GM19395 (cell line): ENCODE data around the gene PLEKHG4B.
"Not testable (repeated sequence)": the region's sequence is repeated elsewhere in the genome, so short reads cannot be mapped to it uniquely, and the experiment has no call there.

Experiments used
- ATAC-seq: cut with Tn5 transposase; IDR thresholded peaks from one replicate; pipeline ENCODE4 v1.9.1; 2021; ENCODE audit warnings: mild to moderate bottlenecking, moderate library complexity; ENCODE audit not compliant: unreplicated experiment

The PLEKHG4B gene, protein sequence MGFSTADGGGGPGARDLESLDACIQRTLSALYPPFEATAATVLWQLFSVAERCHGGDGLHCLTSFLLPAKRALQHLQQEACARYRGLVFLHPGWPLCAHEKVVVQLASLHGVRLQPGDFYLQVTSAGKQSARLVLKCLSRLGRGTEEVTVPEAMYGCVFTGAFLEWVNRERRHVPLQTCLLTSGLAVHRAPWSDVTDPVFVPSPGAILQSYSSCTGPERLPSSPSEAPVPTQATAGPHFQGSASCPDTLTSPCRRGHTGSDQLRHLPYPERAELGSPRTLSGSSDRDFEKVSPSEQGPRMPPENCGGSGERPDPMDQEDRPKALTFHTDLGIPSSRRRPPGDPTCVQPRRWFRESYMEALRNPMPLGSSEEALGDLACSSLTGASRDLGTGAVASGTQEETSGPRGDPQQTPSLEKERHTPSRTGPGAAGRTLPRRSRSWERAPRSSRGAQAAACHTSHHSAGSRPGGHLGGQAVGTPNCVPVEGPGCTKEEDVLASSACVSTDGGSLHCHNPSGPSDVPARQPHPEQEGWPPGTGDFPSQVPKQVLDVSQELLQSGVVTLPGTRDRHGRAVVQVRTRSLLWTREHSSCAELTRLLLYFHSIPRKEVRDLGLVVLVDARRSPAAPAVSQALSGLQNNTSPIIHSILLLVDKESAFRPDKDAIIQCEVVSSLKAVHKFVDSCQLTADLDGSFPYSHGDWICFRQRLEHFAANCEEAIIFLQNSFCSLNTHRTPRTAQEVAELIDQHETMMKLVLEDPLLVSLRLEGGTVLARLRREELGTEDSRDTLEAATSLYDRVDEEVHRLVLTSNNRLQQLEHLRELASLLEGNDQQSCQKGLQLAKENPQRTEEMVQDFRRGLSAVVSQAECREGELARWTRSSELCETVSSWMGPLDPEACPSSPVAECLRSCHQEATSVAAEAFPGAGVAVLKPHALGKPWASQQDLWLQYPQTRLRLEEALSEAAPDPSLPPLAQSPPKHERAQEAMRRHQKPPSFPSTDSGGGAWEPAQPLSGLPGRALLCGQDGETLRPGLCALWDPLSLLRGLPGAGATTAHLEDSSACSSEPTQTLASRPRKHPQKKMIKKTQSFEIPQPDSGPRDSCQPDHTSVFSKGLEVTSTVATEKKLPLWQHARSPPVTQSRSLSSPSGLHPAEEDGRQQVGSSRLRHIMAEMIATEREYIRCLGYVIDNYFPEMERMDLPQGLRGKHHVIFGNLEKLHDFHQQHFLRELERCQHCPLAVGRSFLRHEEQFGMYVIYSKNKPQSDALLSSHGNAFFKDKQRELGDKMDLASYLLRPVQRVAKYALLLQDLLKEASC (N-terminal part only)

DNA sequence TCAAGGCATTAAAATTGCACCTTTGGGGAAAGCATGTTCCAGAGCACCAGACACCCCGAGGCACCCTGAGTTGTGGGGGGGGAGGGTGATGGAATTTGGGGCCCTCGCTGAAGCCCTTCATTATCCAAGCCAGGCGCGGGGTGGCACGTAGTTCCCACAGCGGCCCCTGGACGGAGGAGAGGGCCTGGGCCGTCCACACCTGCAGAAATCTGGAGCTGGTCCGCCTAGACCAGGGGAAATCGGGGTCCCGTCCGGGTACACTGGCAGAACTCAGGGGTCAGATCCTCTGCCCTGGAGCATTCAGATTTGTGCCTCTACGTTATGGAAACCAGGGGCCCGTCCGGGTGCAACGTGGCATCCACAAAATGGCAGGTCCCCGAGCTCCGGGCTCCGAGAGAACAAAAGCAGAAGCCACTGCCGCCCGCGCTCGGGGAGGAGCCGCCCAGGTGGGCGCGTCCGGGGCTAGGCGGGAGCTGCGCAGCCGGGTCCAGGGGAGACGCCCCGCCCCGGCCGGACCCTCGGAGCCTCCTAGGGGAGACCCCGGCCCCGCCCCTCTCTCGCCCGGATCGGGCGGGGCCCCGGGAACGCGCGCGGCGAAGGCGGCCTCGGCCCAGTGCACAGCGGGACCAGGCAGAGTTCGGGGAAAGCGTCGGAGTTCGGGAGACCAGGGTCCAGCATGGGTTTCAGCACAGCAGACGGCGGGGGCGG is at the start of gene PLEKHG4B:
Gene PLEKHG4B (plus strand): TSS at position 613 of the 708 bp plus-strand sequence. CDS start 64 bp downstream, at position 677.
- no peak for ATAC-seq

DNA sequence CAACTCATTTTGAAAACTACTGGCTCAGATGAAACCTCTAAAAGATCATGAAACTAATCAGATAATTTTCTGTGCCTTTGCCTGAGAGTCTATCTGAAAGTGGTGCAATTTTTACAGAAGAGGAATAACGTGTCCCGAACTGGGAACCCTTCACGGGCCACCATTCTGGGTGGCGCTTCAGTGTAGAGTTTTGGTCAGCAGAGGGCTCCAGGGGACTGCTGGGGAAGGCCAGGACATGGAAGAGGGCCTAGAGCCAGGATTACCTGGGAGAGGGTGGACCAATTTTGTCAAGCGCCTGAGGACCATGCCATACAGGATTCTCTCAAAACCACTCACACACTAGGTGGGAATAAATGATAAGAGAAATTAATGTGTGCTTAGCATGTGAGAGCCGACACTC is 49.7 kb upstream of the PLEKHG4B start:
- ATAC-seq: no peak

DNA sequence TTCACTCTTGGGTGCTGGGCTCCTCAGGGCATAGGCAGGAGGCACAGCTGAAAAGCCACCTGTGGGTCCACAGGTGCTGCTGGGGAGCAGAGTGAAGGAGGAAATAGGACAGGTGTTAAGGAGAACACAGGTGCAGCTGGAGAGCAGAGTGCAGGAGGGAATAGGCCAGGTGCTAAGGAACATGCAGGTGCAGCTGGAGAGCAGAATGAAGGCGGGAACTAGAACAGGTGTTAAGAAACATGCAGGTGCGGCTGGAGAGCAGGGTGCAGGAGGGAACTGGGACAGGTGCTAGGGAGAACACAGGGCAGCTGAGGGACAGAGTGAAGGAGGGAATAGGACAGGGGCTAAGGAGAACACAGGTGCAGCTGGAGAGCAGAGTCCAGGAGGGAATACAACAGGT is 43.8 kb upstream of the PLEKHG4B start:
- ATAC-seq: no peak

DNA sequence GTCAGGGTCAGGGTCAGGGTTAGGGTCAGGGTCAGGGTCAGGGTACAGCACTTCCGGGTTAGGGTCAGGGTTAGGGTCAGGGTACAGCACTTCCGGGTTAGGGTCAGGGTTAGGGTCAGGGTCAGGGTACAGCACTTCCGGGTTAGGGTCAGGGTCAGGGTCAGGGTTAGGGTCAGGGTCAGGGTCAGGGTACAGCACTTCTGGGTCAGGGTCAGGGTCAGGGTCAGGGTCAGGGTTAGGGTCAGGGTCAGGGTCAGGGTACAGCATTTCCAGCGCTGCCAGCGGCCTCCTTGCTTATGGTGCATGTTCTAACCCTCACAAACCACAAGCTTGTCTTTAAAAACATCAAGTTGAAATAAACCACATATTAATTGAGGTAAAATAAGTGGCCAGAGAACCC is 42.4 kb upstream of the PLEKHG4B start:
- not testable (repeated sequence) for ATAC-seq

DNA sequence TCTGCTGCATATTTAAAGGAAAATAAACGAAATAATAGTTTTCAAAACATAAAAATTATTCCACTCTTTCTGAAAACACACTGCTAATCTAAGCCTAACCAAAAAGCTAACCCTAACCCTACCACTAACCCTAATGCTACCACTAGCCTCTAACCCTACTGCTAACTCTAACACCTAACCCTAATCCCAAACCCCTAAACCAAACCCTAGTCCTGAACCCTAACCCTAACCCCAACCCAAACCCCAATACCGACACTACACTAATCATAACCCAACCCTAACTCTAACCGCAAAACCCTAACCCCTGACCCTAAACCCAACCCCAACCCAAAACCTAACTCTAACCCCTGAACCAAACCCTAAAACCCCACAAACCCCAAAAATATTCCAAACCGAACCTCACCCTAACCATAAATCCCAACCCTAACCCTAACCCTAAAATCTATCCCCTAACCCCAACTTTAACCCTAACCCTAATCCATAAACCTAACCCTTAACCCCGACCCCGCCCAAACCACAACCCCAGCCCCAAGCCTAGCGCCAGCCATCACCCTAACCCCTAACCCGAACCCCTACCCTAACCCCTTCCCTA is 41.9 kb upstream of the PLEKHG4B start:
- no peak for ATAC-seq

DNA sequence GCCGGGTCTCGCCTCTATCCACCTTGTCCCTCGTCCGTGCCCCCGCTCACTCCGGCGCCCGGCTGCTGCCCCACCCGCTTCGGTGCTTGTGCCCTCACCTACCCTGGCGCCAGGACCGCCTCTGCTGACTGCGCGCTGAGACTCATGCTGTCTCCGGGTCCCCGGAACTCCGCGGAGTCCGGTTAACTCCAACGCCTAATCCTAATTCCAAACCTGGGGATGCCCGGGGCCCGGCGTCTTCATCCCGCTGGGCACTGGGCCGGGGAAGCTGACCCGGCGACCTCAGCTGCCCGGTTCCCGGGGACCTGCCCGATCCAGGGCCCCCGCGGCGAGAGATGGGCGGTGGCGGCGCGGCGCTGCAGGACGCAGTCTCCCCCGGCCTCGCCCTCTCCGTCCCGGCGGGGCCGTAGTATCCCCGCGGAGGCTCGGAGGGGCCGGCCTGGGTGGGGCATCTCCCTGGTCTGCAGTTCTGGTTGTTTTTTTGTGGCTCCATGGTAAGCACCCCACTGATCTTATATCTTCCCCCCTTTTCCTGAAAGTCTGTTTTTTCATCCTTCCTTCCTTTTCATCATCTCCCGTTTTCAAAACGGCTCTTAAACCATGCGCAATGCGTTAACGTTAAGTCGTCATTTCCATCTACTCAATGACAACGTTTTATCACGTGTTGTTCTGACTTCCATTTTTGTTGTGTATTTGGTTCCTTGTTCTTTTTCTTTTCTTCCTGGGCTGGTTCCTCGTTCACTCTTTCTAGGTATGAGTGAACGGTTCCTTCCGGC is 41.1 kb upstream of the PLEKHG4B start:
- no peak for ATAC-seq

DNA sequence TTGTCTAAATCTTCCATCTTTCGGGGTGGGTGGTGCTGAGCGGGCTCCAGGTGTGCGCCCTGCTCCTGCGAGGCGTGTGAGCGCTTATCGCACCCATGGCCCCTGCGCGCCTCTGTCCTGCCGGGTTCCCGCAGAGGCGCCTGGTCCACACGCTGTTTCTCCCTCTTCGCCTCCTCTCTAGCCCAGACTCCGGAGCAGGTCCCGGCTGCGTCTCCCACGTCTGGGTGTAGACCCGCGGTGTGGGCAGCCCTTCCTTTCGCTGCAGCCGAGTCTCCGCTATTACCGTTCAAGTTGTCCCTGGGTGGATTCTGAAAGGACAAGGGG is 40.5 kb upstream of the PLEKHG4B start:
- no peak for ATAC-seq

DNA sequence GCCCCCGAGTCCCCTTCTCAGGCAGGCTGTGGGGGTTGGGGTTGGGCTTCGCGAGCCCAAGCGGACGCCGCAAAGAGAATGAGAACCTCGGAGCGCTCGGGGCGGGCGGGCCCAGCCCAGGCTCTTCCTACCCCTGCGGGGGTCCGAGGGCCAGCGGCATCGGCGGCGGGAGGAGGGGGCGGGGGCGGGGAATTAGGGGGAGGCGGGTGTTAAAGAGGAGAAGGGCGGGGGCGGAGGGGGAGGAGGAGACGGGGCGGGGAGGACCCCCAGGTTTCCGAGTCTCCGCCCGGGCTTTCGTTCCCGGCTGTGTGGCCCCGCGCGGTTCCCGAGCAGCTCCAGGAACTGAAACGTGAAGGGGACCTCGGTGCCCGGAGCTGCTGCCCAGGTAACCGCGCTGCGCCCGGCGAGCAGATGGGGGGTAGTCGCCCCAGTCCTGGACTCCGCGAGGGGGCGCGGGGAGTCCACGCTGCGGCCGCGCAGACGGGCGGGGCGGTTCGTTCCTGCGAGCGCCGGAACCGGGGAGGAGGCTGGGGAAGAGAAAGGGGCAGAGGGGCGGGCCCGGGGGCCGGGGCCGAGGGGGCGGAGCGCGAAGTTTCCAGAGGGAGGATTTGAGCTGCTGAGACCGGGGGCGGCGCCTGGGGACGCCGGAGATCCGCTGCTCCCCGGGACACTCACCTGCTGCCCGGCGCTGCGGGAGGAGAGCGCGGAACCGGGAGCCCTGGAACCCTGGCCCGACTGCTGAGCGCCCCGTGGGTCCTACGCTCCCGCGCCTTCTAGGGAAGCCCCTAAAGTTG is 38.4 kb upstream of the PLEKHG4B start:
- ATAC-seq: no peak

DNA sequence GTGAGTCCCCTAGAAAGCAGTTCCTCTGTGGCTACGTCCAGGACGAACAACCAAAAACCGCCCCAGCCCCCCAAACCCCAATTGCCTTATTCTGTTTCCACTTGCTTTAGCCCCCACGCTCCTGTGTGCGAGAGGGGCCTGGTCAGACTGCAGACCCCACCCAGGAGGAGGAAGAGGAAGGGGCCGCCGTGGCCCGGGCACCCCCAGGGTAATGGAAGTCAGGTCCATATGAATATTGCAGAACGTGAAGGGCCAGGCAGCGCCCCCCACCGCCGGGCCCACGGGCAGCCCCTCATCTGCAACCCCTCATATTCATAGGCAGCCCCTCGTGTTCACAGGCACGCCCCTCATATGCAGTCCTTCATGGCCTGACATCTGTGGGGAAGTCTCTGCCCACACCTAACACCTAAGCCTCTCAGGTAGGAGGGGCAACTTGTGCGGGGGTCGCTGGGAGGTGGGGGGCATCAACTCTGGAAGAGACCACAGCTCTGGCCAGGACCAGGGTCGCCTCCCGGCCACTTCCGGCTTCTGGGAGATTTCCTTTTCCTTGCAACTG is 37.7 kb upstream of the PLEKHG4B start:
- no peak for ATAC-seq

DNA sequence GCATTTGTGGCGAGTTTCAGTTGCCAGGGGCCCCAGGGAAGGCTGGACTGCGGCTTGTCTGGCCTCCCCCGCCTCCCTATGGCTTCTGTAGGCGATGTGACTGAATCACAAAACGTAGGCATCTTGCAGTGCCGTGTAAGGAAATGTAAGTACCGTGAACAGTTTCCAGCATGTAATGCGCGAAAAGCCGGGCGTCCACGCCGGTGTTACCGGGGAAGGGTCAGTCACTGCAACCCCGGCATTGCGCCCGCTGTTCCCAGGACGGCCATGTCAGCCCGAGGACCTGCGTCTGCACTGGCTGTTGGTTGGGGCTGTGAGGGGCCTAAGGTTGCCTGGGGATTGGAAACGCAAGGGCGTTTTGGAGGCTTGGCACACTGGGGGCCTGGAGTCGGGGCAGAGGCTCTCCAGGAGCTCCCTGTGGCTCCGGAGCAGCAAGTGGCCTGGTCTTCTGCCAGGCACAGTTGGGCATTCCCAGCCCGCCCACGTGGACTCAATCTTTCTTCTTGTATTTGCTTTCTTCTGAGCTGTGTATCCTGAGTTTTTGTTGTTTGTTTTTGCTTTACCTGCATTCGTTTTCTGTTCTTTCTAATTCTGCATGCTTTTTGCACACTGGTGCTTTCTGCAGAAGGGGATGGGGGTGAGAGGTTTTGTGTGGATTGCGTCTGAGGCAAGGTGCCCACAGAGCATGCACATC is 36.9 kb upstream of the PLEKHG4B start:
- ATAC-seq: no peak

DNA sequence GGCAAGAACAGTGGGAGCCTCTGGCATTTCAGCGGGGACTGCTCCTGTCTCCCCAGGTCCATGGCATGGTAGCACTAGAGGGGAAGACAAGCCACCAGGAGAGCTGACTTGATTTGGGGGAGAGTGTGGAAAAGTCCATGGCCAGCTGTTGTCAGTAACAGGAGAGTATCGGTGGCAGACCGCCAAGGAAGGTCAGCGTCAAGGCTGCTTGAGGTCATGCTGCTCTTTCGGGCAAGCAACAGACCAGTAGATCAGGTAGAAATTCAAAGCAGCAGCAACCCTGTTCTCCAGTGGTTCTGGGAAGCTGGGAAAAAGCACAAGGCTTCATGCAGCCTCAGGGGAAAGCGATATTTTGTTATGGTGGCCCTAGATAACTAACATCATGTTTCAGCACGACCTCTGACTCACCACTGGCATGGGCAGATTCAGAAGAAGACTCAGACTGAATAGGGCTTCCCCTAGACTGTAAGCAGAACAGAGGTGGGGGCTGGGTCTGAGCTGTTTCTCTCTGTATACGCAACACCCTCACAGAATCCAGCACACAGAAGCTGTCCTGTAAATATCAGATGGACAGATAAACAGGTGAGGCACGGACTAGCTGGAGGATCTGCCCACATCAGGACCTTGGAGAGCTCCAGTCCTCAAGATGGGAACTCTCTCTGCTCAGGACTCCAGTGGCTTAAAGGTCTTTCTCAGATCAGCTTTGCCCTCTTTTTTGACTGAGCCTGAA is 35.2 kb upstream of the PLEKHG4B start:
- ATAC-seq: no peak

DNA sequence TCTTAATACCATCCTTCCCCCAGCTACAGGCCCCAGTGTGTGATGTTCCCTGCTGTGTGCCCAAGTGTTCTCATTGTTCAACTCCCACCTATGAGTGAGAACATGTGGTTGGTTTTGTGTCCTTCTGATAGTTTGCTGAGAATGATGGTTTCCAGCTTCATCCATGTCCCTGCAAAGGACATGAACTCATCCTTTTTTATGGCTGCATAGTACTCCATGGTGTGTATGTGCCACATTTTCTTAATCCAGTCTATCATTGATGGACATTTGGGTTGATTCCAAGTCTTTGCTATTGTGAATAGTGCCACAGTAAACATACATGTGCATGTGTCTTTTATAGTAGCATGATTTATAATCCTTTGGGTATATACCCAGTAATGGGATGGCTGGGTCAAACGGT is 31.7 kb upstream of the PLEKHG4B start:
- ATAC-seq: not testable (repeated sequence)

DNA sequence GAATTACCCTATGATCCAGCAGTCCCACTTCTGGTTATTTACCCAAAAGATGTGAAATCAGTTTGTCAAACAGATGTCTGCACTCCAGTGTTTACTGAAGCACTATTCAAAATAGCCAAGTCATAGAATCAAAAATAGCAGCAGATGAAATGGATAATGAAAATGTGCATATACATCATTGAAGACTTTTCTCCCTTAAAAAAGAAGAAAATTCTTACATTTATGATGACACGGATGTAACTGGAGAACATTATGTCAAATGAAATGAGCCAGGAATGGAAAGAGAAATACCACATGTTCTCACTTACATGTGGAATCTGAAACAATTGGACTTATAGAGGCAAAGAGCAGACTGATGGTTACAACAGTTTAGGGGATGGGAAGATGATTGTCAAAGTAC is 21.5 kb upstream of the PLEKHG4B start:
- no peak for ATAC-seq

DNA sequence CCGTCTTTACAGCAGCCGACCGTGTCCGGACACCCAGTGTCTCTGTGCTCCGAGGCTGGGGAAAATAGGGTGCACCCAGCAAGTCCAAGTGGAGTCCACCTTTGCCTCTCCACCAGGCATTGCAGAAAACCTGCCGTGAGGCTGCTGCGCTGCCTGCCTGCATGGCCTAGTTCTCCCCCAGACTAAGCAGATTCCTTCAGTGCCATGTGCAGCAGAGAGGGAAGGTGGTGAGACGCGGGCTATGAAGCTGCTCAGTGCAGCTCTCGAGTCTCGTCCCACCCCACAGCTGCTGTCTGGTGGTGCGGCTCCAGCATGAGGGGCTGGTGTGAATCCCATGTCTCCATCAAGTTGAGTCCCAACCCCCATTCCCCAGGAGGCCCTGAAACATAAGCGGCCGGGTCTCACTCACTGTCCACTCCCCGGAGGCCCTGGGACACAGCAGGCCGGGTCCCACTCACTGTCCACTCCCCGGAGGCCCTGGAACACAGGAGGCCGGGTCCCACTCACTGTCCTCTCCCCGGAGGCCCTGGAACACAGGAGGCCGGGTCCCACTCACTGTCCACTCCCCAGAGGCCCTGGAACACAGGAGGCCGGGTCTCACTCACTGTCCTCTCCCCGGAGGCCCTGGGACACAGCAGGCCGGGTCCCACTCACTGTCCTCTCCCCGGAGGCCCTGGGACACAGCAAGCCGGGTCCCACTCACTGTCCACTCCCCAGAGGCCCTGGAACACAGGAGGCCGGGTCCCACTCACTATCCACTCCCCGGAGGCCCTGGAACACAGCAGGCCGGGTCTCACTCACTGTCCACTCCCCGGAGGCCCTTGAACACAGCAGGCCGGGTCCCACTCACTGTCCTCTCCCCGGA is 19.4 kb upstream of the PLEKHG4B start:
- not testable (repeated sequence) for ATAC-seq

DNA sequence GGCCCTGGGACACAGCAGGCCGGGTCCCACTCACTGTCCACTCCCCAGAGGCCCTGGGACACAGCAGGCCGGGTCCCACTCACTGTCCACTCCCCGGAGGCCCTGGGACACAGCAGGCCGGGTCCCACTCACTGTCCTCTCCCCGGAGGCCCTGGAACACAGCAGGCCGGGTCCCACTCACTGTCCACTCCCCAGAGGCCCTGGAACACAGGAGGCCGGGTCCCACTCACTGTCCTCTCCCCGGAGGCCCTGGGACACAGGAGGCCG is 18.9 kb upstream of the PLEKHG4B start:
- not testable (repeated sequence) for ATAC-seq

DNA sequence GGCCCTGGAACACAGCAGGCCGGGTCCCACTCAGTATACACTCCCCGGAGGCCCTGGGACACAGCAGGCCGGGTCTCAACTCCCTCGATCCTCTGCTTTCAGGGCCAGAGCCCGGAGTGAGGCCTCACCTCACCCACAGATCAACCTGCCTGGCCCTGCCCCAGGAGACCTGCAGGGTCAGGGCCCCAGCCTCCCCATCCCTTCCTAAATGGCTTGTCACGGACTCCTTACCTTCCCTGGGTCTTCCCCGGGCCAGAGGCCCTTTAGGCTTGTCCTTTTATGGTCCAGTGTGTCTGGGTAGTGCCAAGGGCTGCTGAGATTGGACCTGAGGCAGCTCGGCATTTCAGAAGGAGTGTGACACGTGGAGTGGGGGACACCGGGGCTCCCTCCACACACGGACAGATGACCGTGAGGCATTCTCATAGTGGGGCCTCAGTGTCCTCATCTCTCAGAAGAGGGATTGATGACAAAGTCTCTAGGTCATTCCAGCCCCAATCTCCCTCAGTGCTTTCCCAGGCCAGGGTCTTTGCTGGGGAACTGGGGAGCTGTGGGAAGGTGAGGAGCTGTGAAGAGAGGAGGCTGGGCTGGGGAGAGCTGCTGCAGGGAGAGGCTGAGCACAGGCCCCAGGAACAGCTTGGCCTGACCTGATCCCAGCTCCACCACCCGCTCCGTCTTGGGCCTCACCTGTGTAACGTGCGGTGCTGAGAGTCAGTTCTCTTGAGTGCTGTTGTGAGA is 18.0 kb upstream of the PLEKHG4B start:
- no peak for ATAC-seq
